ENCODE results near the gene BCKDHB. TPM values are rescaled to one million over a fixed set of nuclear protein-coding genes. Genes with fewer than 3 reads are reported as not detected.

BCKDHB gene
- total RNA-seq, 4 donors from 2014 or later = 7.8 to 17.1 (median 11.1) TPM

DNA sequence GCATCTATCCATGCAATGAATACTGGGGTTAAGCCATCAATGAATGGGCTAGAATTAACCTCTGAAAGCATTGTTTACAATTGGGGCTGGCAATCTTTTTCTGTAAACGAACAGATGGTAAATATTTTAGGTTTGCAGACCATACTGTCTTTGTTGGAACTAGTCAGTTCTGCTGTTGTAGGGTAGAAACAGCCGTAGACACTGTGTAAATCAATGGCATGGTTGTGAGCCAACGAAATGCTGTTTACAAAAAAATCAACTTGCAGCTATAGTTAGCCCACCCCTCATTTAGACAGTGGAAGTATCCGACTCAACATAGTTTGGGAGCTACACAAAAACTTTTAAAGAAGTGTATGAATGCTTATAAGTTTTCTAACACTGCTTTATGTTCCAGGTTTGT, 91.5 kb downstream of the BCKDHB start:
- TF ChIP-seq, protein P1, sequence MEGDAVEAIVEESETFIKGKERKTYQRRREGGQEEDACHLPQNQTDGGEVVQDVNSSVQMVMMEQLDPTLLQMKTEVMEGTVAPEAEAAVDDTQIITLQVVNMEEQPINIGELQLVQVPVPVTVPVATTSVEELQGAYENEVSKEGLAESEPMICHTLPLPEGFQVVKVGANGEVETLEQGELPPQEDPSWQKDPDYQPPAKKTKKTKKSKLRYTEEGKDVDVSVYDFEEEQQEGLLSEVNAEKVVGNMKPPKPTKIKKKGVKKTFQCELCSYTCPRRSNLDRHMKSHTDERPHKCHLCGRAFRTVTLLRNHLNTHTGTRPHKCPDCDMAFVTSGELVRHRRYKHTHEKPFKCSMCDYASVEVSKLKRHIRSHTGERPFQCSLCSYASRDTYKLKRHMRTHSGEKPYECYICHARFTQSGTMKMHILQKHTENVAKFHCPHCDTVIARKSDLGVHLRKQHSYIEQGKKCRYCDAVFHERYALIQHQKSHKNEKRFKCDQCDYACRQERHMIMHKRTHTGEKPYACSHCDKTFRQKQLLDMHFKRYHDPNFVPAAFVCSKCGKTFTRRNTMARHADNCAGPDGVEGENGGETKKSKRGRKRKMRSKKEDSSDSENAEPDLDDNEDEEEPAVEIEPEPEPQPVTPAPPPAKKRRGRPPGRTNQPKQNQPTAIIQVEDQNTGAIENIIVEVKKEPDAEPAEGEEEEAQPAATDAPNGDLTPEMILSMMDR (IDR thresholded peaks at IDR 0.05) = no peak
- TF ChIP-seq POLR2A (IDR thresholded peaks at IDR 0.05) = no peak
- DNase-seq (ENCODE audit: low spot score in 2 of 2) = no peak
- no peak overlapping the region for H3K4me3 ChIP-seq (ENCODE audit: low read depth, poor library complexity, severe bottlenecking)
- WGBS, 2 donors = 83 to 86% methylated on average over 4 of the region's 4 CpGs
- intact Hi-C loops (cut with DNase I; ENCODE audit: low total_unique reads) = no loop called here

DNA sequence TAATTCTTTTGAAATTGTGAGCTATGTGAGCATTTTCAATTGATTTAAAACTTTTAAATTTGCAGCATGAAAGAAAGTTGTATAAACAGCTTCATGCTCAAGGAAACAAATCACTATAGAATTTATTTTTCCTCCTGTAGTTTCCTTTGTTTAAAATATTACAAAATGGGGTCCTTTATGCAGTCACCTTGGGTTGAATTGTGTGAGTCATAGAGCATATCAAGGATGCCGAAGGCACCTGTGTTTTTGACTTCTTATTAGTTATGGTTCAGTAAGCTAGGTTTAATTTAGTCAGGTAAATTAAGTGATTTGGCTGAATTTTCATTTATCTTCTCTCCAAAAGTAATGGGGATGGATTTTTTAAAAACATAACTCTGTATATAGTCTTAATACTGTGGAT, 96.8 kb downstream of the BCKDHB start:
- TF ChIP-seq POLR2A (IDR thresholded peaks at IDR 0.05) = no peak
- TF ChIP-seq, protein P1 (IDR thresholded peaks at IDR 0.05) = no peak
- no peak for DNase-seq (ENCODE audit: low spot score in 2 of 2)
- WGBS, 2 donors = 94 to 100% methylated on average over 1 of the region's 1 CpG
- intact Hi-C loops (cut with DNase I; ENCODE audit: low total_unique reads) = no loop called here
- H3K4me3 ChIP-seq (ENCODE audit: low read depth, poor library complexity, severe bottlenecking) = no peak overlapping the region

DNA sequence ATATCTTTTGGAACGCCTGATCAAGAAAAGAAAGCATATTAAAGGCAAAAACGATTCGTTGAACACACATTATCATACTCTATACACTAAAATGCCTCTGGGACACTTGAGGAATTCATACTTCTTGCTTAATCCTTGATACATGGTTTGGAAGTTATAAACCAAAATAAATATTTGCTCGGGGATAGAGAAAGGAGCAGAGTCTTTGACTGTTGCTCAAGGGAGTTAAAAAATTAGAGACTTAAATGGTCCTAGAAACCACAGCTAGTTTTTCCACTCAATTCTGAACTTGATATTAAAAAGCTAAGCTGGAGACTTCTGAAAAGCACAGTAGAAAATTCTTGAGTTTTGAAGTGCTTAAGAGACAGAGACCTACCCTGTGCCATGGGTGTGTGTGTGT, 98.9 kb downstream of the BCKDHB start:
- intact Hi-C loops (cut with DNase I; ENCODE audit: low total_unique reads) = no loop called here
- DNase-seq (ENCODE audit: low spot score in 2 of 2) = no peak
- TF ChIP-seq, protein P1 (IDR thresholded peaks at IDR 0.05) = no peak
- no peak for TF ChIP-seq POLR2A (IDR thresholded peaks at IDR 0.05)
- 82 to 92% methylated on average over 4 of the region's 4 CpGs for WGBS, 2 donors
- H3K4me3 ChIP-seq (ENCODE audit: low read depth, poor library complexity, severe bottlenecking) = no peak overlapping the region

DNA sequence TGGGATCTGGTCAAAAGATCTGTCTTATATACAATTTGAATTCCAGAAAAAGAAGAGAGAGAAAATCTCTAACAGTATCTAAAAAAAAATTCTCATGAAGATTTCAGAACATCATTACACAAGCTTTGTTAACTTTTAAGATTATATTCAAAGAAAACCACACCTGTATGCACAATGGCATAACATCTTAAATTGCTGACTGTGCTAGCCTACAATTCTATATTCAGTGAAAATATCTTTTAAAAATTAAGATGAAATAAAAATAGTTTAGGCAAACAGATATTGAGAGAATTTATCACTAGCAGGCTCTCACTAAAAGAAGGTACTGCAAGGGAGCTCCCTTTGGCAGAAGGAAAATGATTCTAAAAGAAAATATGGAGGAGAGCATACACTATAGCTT, 100.3 kb downstream of the BCKDHB start:
- no peak for DNase-seq (ENCODE audit: low spot score in 2 of 2)
- intact Hi-C loops (cut with DNase I; ENCODE audit: low total_unique reads) = no loop called here
- no peak overlapping the region for H3K4me3 ChIP-seq (ENCODE audit: low read depth, poor library complexity, severe bottlenecking)
- TF ChIP-seq, protein P1 (IDR thresholded peaks at IDR 0.05) = no peak
- TF ChIP-seq POLR2A (IDR thresholded peaks at IDR 0.05) = no peak

DNA sequence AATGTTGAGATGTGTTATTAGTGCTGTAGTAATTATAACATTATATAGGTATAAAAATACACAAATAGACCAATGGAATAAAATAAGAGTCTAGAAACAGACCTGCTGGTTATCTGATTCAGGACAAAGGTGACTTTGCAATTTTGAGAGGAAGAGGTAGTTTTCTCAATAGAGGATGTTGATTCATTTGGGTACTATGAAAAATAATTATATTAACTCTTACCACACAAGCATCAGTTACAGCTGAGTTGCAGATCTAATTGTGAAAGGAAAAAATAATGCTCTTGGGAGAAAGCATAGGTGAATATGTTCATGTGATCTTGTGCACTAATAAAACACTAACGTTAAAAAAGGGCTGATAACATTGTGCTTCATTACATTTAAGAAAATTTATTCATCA, 103.0 kb downstream of the BCKDHB start:
- no peak for DNase-seq (ENCODE audit: low spot score in 2 of 2)
- intact Hi-C loops (cut with DNase I; ENCODE audit: low total_unique reads) = no loop called here
- H3K4me3 ChIP-seq (ENCODE audit: low read depth, poor library complexity, severe bottlenecking) = no peak overlapping the region
- TF ChIP-seq, protein P1 (IDR thresholded peaks at IDR 0.05) = no peak
- TF ChIP-seq POLR2A (IDR thresholded peaks at IDR 0.05) = no peak
- 69 to 71% methylated on average over 1 of the region's 1 CpG for WGBS, 2 donors

DNA sequence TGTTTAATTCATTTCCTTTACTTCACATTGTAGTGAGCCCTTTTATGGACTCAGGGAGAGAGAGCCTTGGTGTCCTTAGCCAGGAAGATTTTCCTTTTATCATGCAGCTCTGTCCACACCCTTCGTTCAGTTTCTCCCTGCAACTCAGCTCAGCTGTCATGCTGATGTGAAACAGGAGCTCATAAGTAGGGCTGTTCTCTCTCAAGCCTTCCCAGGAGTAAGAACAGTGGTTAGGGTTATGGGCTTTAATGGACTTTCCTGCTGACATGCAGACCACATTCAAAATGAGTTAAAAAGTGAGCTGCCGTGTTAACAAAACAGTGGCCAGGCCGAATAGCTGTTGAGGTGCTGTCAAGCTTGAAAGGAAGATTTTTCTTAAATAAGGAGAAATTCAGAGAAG, 104.1 kb downstream of the BCKDHB start:
- no peak overlapping the region for H3K4me3 ChIP-seq (ENCODE audit: low read depth, poor library complexity, severe bottlenecking)
- intact Hi-C loops (cut with DNase I; ENCODE audit: low total_unique reads) = no loop called here
- TF ChIP-seq POLR2A (IDR thresholded peaks at IDR 0.05) = no peak
- TF ChIP-seq, protein P1 (IDR thresholded peaks at IDR 0.05) = no peak
- 60 to 62% methylated on average over 3 of the region's 3 CpGs for WGBS, 2 donors
- DNase-seq (ENCODE audit: low spot score in 2 of 2) = no peak

All from lower leg skin (tissue), 4 donors.